ENCODE measurements around the gene GABARAPL1.

Gene GABARAPL1

DNA sequence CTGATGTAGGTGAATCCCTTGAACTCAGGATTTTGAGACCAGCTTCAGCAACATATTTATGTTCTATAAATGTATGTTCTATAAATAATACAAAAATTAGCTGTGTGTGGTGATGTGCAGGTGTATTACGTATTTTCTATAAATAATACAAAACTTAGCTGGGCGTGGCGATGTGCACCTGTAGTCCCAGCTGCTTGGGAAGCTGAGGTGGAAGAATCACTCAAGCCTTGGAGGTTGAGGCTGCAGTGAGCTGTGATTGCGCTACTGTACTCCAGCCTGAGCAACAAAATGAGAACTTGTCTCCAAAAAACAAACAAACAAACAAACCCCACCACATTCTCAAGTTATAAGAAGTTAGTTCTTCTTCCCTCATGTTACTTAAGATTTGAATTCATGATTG is 39.5 kb downstream of the GABARAPL1 start:
- TF ChIP-seq, protein P1, sequence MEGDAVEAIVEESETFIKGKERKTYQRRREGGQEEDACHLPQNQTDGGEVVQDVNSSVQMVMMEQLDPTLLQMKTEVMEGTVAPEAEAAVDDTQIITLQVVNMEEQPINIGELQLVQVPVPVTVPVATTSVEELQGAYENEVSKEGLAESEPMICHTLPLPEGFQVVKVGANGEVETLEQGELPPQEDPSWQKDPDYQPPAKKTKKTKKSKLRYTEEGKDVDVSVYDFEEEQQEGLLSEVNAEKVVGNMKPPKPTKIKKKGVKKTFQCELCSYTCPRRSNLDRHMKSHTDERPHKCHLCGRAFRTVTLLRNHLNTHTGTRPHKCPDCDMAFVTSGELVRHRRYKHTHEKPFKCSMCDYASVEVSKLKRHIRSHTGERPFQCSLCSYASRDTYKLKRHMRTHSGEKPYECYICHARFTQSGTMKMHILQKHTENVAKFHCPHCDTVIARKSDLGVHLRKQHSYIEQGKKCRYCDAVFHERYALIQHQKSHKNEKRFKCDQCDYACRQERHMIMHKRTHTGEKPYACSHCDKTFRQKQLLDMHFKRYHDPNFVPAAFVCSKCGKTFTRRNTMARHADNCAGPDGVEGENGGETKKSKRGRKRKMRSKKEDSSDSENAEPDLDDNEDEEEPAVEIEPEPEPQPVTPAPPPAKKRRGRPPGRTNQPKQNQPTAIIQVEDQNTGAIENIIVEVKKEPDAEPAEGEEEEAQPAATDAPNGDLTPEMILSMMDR (IDR thresholded peaks at IDR 0.05; ENCODE audit: low read depth, low read length), result no peak
- H3K4me3 ChIP-seq (replicated peaks in 1 of 2; ENCODE audit: low read depth in 2 of 2, low read length in 2 of 2), result no peak overlapping the region
- no peak for DNase-seq (ENCODE audit: low read depth in 2 of 2)

GRCh38 chr12:10256064-10256463 is 43.4 kb downstream of the GABARAPL1 start:
- DNase-seq (ENCODE audit: low read depth in 2 of 2), result no peak
- TF ChIP-seq, protein P1 (IDR thresholded peaks at IDR 0.05; ENCODE audit: low read depth, low read length), result no peak
- H3K4me3 ChIP-seq (replicated peaks in 1 of 2; ENCODE audit: low read depth in 2 of 2, low read length in 2 of 2), result no peak overlapping the region

DNA sequence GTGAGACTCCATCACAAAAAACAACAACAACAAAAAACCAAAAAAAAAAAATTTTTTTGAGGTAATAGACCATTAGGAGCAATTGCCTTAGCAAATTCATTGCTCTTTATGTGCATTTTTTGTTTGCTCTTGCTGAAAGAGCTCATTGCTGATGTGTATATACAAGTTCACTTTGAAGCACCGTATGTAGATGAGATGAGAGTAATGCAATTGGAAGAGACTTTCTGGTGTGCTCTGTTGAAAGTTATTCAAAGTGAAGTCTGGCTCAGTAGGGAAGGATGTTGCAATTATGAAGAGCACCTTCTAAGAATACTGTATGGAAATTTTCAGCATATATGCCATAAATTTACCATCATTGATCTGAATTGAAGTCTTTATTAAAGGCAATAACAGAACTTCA is 48.2 kb downstream of the GABARAPL1 start:
- TF ChIP-seq, protein P1 (IDR thresholded peaks at IDR 0.05; ENCODE audit: low read depth, low read length), result no peak
- DNase-seq (ENCODE audit: low read depth in 2 of 2), result no peak
- H3K4me3 ChIP-seq (replicated peaks in 1 of 2; ENCODE audit: low read depth in 2 of 2, low read length in 2 of 2), result no peak overlapping the region

GRCh38 chr12:10268037-10268436 is 55.4 kb downstream of the GABARAPL1 start:
- TF ChIP-seq, protein P1 (IDR thresholded peaks at IDR 0.05; ENCODE audit: low read depth, low read length), result no peak
- no peak for DNase-seq (ENCODE audit: low read depth in 2 of 2)
- no peak overlapping the region for H3K4me3 ChIP-seq (replicated peaks in 1 of 2; ENCODE audit: low read depth in 2 of 2, low read length in 2 of 2)

GRCh38 chr12:10272467-10272866 is 59.8 kb downstream of the GABARAPL1 start:
- no peak overlapping the region for H3K4me3 ChIP-seq (replicated peaks in 1 of 2; ENCODE audit: low read depth in 2 of 2, low read length in 2 of 2)
- no peak for DNase-seq (ENCODE audit: low read depth in 2 of 2)
- TF ChIP-seq, protein P1 (IDR thresholded peaks at IDR 0.05; ENCODE audit: low read depth, low read length), result no peak

Data from cardiac fibroblast (primary cell).